ENCODE data around the gene LMAN2.
A peak's percentile ranks its signal among the peaks of the same experiment; 100 is the strongest.

Gene LMAN2

GRCh38 chr5:177294632-177295031 is 56.8 kb downstream of the LMAN2 start:
- TF ChIP-seq Cebpa-rat (IDR thresholded peaks at IDR 0.05), result no peak
- Histone ChIP-seq H4K20me1 (peaks cover 28% of the 10 kb centered on the region), H3K36me3 (peaks cover 88% of the 10 kb centered on the region), H3K27ac (peak overlapping the region; percentile 48; the same call in 1 of the 2 replicates), H3K4me3 (no peak overlapping the region), H3K27me3 (no peaks in the 10 kb centered on the region), H3K4me2 (peak overlapping the region; percentile 100), H3K4me1 (peaks cover 55% of the 10 kb centered on the region), H3K9ac (peak overlapping the region; percentile 23; the same call in 1 of the 2 replicates), H3K9me3 (no peaks in the 10 kb centered on the region)

- H4K20me1 ChIP-seq, result peaks cover 22% of the 10 kb centered on the region
- H3K36me3 ChIP-seq, result peaks cover 91% of the 10 kb centered on the region
- no peak overlapping the region for H3K9ac ChIP-seq
- H3K4me3 ChIP-seq, result no peak overlapping the region
- TF ChIP-seq Cebpa-rat (IDR thresholded peaks at IDR 0.05), result no peak
- H3K4me2 ChIP-seq, result no peak overlapping the region
- H3K4me1 ChIP-seq, result peaks cover 49% of the 10 kb centered on the region
- H3K27me3 ChIP-seq, result no peaks in the 10 kb centered on the region
- H3K9me3 ChIP-seq, result no peaks in the 10 kb centered on the region
- H3K27ac ChIP-seq, result 0 out of 2 replicates have a peak overlapping the region, but pooled peaks have one; percentile 48
These were observed 57.5 kb downstream of the LMAN2 start for GRCh38 chr5:177293819-177294581.

DNA sequence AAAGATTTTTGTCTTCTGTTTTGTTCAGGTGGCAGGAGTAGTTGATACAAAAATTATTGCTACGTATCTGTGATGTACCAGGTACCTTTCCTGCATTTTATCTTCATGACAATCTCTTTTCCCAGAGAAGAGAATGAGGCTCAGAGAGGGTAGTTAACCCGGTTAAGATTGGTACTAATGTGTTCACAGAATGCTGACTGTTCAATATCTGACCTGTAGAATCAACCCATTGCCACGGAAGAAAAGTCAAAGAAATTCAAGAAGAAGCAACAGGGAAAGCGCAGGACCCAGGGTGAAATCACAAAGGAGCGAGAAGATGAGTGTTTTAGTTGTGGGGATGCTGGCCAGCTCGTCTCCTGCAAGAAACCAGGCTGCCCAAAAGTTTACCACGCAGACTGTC is 59.7 kb downstream of the LMAN2 start:
- Histone ChIP-seq H3K27me3 (no peaks in the 10 kb centered on the region), H3K9ac (no peak overlapping the region), H4K20me1 (peaks cover 10% of the 10 kb centered on the region; the same call in 1 of the 2 replicates), H3K4me3 (no peak overlapping the region), H3K9me3 (no peaks in the 10 kb centered on the region), H3K36me3 (peaks cover 97% of the 10 kb centered on the region), H3K4me2 (no peak overlapping the region), H3K27ac (no peak overlapping the region), H3K4me1 (peaks cover 26% of the 10 kb centered on the region)
- no peak for TF ChIP-seq Cebpa-rat (IDR thresholded peaks at IDR 0.05)

DNA sequence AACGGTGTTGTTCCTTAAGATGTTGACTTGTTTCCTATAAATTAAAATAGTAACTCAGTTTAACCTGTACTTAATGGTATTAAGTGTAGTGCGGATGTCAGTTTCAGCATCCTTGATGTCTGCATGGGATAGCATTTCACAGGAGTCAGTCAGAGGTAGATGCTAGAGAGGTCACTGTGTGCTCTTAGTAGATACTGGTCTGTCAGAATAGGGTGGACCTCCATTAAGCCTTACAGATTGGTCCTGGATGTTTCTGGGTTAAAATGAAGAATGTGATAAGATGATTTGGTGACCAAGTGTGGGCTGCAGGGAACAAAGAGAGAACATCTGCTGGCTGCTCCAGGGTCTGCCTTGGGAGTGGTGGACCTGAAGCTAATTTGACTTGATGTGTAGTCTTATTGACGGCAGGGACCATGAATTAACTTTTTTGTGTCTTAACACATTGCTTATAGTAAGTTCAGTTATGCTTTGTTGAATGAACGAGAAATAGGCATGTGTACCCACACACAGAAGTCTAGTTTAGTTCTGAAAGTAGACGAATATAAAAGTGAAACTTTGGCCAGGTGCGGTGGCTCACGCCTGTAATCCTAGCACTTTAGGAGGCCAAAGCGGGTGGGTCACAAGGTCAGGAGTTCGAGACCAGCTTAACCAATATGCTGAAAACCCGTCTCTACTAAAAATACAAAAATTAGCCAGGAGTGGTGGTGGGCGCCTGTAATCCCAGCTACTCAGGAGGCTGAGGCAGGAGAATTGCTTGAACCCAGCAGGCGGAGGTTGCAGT is 60.5 kb downstream of the LMAN2 start:
- Histone ChIP-seq H3K4me1 (peaks cover 19% of the 10 kb centered on the region), H3K36me3 (peaks cover 97% of the 10 kb centered on the region), H3K4me2 (no peak overlapping the region), H3K9ac (no peak overlapping the region), H3K4me3 (no peak overlapping the region), H3K9me3 (no peaks in the 10 kb centered on the region), H3K27ac (no peak overlapping the region), H4K20me1 (peaks cover 6% of the 10 kb centered on the region; the same call in 1 of the 2 replicates), H3K27me3 (no peaks in the 10 kb centered on the region)
- no peak for TF ChIP-seq Cebpa-rat (IDR thresholded peaks at IDR 0.05)

DNA sequence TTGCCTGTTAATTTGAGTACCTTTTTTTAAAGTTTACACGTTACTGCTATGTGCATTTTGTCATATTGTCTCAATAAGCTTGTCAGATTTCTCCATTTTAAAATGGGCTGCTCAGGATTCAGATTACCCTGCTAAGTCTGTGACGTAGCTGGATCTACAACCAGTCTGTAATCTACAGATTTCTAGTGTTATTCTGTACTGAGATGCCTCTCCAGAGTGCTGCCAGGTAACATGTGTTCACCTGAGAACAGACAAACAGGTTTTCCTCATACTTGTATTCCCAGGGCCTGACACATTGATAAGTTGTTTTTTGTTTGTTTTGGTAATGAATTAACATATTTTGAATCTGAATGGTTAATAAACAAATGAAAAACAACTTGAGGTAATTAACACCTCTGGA is 63.3 kb downstream of the LMAN2 start:
- TF ChIP-seq Cebpa-rat (IDR thresholded peaks at IDR 0.05), result no peak
- Histone ChIP-seq H3K9ac (no peak overlapping the region), H3K4me2 (no peak overlapping the region), H3K27me3 (no peaks in the 10 kb centered on the region), H3K4me3 (no peak overlapping the region), H3K27ac (no peak overlapping the region), H3K9me3 (no peaks in the 10 kb centered on the region), H3K36me3 (peaks cover 98% of the 10 kb centered on the region), H4K20me1 (0 out of 2 replicates have a peak, but pooled peaks cover 6% of the 10 kb centered on the region), H3K4me1 (no peaks in the 10 kb centered on the region)
